K562 treated with DMSO at 1 percent for 4 hours (cell line): ENCODE results near the gene GRK1. TPM values are rescaled to one million over a fixed set of nuclear protein-coding genes. Genes with fewer than 3 reads are reported as not detected.

Source experiments
- total RNA-seq: library from RNA; unstranded; fragments of 300-600 nt; gene quantifications from 2 replicates; pipeline ENCODE4 v1.2.3, GENCODE V29; 2022; ENCODE audit not compliant: insufficient read depth

The GRK1 gene
- not detected in 2 replicates for total RNA-seq

GRCh38 chr13:113666951-113667701 lies at the start of gene GRK1:
GRK1 (plus strand) TSS chr13:113667219; CDS start chr13:113667387, 168 bp downstream.

GRCh38 chr13:113657851-113658741 lies 8.9 kb upstream of the GRK1 start, which contains the start of gene ATP4B:
ATP4B (minus strand) TSS chr13:113658198; CDS start chr13:113658144, 54 bp downstream.

GRCh38 chr13:113758651-113759524 lies 91.9 kb downstream of the GRK1 start, which contains the start of gene TMEM255B:
TMEM255B (plus strand) TSS chr13:113759226; CDS start chr13:113759270, 44 bp downstream.

Other genes with a start within 250 kb of the GRK1 start
- gene ADPRHL1, start 213.7 kb upstream of the GRK1 start, total RNA-seq = 1.3 and 2.3 TPM in 2 replicates
- gene DCUN1D2, start 176.5 kb upstream of the GRK1 start, total RNA-seq = 9.5 and 14.7 TPM in 2 replicates
- gene TFDP1, start 82.5 kb upstream of the GRK1 start, total RNA-seq = 51.8 and 79.8 TPM in 2 replicates
- not detected in 2 replicates for gene ATP4B, start 9.0 kb upstream of the GRK1 start, total RNA-seq
- gene TMEM255B, start 92.0 kb downstream of the GRK1 start, total RNA-seq = 1.3 and 3.1 TPM in 2 replicates
- gene GAS6, start 196.9 kb downstream of the GRK1 start, total RNA-seq = 27.2 and 31.2 TPM in 2 replicates